Measurements from ENCODE around the gene SYCE1.

- TF ChIP-seq, protein P1, sequence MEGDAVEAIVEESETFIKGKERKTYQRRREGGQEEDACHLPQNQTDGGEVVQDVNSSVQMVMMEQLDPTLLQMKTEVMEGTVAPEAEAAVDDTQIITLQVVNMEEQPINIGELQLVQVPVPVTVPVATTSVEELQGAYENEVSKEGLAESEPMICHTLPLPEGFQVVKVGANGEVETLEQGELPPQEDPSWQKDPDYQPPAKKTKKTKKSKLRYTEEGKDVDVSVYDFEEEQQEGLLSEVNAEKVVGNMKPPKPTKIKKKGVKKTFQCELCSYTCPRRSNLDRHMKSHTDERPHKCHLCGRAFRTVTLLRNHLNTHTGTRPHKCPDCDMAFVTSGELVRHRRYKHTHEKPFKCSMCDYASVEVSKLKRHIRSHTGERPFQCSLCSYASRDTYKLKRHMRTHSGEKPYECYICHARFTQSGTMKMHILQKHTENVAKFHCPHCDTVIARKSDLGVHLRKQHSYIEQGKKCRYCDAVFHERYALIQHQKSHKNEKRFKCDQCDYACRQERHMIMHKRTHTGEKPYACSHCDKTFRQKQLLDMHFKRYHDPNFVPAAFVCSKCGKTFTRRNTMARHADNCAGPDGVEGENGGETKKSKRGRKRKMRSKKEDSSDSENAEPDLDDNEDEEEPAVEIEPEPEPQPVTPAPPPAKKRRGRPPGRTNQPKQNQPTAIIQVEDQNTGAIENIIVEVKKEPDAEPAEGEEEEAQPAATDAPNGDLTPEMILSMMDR (IDR thresholded peaks at IDR 0.05), result no peak
- TF ChIP-seq POLR2A (IDR thresholded peaks at IDR 0.05) (no peak), EP300 (IDR thresholded peaks at IDR 0.05) (no peak), POLR2AphosphoS5 (IDR thresholded peaks at IDR 0.05) (no peak)
Measured at GRCh38 chr10:133555521-133555920, 9.9 kb downstream of the SYCE1 start.

All from stomach (tissue), 4 donors.